ENCODE measurements around the gene MBTPS2. TPM values are rescaled to one million over a fixed set of nuclear protein-coding genes. Genes with fewer than 3 reads are reported as not detected.
A peak's percentile ranks its signal among the peaks of the same experiment; 100 is the strongest.

Gene MBTPS2
- total and polyA plus RNA-seq, 10 donors = 1.0 to 13.3 (median 10.3) TPM

- TF ChIP-seq POLR2AphosphoS5 (IDR thresholded peaks at IDR 0.05) = no peak
- no peak for TF ChIP-seq POLR2A (IDR thresholded peaks at IDR 0.05)
- no peak for TF ChIP-seq CTCF (IDR thresholded peaks at IDR 0.05 in 8 of 11, conservative IDR thresholded peaks at IDR 0.05 in 3 of 11)
- no peaks in the 10 kb centered on the region for H3K36me3 ChIP-seq
- H3K27me3 ChIP-seq (replicated peaks in 1 of 7) = no peaks in the 10 kb centered on the region
- WGBS, 5 donors = 52 to 76% (median 68%) methylated on average over 4 of the region's 4 CpGs
- H3K27ac ChIP-seq = no peak overlapping the region
- DNase-seq = no peak
- H3K4me1 ChIP-seq = peaks cover 0 to 3% (median 0%) of the 10 kb centered on the region in 6 donors
- H3K9me3 ChIP-seq = no peaks in the 10 kb centered on the region
- no peak overlapping the region for H3K4me3 ChIP-seq
- intact Hi-C loops (cut with DNase I; ENCODE audit: low total_unique reads) = no loop called here
These were observed 89.8 kb downstream of the MBTPS2 start for GRCh38 chrX:21929209-21929608.

GRCh38 chrX:21930986-21931385, 91.6 kb downstream of the MBTPS2 start:
- Histone ChIP-seq H3K9me3 (no peaks in the 10 kb centered on the region), H3K27me3 (replicated peaks in 1 of 7) (no peaks in the 10 kb centered on the region), H3K4me1 (peaks cover 0 to 3% (median 0%) of the 10 kb centered on the region in 6 donors), H3K27ac (no peak overlapping the region), H3K36me3 (no peaks in the 10 kb centered on the region), H3K4me3 (no peak overlapping the region)
- no peak for DNase-seq
- intact Hi-C loops (cut with DNase I; ENCODE audit: low total_unique reads) = no loop called here
- 92 to 100% (median 94%) methylated on average over 1 of the region's 1 CpG for WGBS, 5 donors
- TF ChIP-seq POLR2A (IDR thresholded peaks at IDR 0.05) = no peak
- TF ChIP-seq CTCF (IDR thresholded peaks at IDR 0.05 in 8 of 11, conservative IDR thresholded peaks at IDR 0.05 in 3 of 11) = no peak
- TF ChIP-seq POLR2AphosphoS5 (IDR thresholded peaks at IDR 0.05) = no peak

GRCh38 chrX:21932292-21933002, 93.0 kb downstream of the MBTPS2 start:
- intact Hi-C loops (cut with DNase I; ENCODE audit: low total_unique reads) = no loop called here
- no peak for DNase-seq
- Histone ChIP-seq H3K4me3 (no peak overlapping the region), H3K36me3 (no peaks in the 10 kb centered on the region), H3K9me3 (no peaks in the 10 kb centered on the region), H3K27ac (peak overlapping the region in 3 of 8 donors; percentile 3 to 30 (median 23)), H3K4me1 (no peaks in the 10 kb centered on the region), H3K27me3 (replicated peaks in 1 of 7) (no peaks in the 10 kb centered on the region)
- 58 to 71% (median 63%) methylated on average over 11 of the region's 11 CpGs for WGBS, 5 donors
- TF ChIP-seq POLR2A (IDR thresholded peaks at IDR 0.05) (no peak), CTCF (IDR thresholded peaks at IDR 0.05 in 8 of 11, conservative IDR thresholded peaks at IDR 0.05 in 3 of 11) (no peak), POLR2AphosphoS5 (IDR thresholded peaks at IDR 0.05) (no peak)

GRCh38 chrX:21933077-21933476, 93.7 kb downstream of the MBTPS2 start:
- Histone ChIP-seq H3K36me3 (no peaks in the 10 kb centered on the region), H3K27ac (no peak overlapping the region), H3K4me3 (no peak overlapping the region), H3K4me1 (no peaks in the 10 kb centered on the region), H3K27me3 (replicated peaks in 1 of 7) (no peaks in the 10 kb centered on the region), H3K9me3 (no peaks in the 10 kb centered on the region)
- WGBS, 5 donors = 73 to 89% (median 83%) methylated on average over 6 to 7 of the region's 7 CpGs
- TF ChIP-seq POLR2A (IDR thresholded peaks at IDR 0.05) (no peak), CTCF (IDR thresholded peaks at IDR 0.05 in 8 of 11, conservative IDR thresholded peaks at IDR 0.05 in 3 of 11) (no peak), POLR2AphosphoS5 (IDR thresholded peaks at IDR 0.05) (no peak)
- intact Hi-C loops (cut with DNase I; ENCODE audit: low total_unique reads) = no loop called here
- DNase-seq = no peak
